Central memory CD8-positive, alpha-beta T cell (primary cell): Measurements from ENCODE around the gene CFAP46.

Experiments
- ATAC-seq: fragments of 150-1000 bp; cut with Tn5 transposase; replicated peaks from 2 replicates; pipeline ENCODE4 v1.10.0; 2022; ENCODE audit warnings: mild to moderate bottlenecking, moderate FRiP score, moderate number of reproducible peaks; ENCODE audit not compliant: poor library complexity, severe bottlenecking; ENCODE audit errors: extremely low read depth
- DNase-seq, 2 donors: peaks; one replicate each; pipeline ENCODE4 v3.0.0; 2021; ENCODE audit warnings: low spot score in 2 of 2
- H3K27ac Mint-ChIP-seq: one replicate; pipeline ENCODE4 v1.8.0; 2022; ENCODE audit warnings: low read depth, mild to moderate bottlenecking, moderate library complexity, mixed read lengths
- H3K27me3 Mint-ChIP-seq: one replicate; pipeline ENCODE4 v1.8.0; 2022; ENCODE audit warnings: mixed read lengths
- H3K36me3 Mint-ChIP-seq: one replicate; pipeline ENCODE4 v1.8.0; 2022; ENCODE audit warnings: mild to moderate bottlenecking, moderate library complexity, mixed read lengths; ENCODE audit not compliant: insufficient read depth
- H3K4me1 Mint-ChIP-seq: one replicate; pipeline ENCODE4 v1.8.0; 2022; ENCODE audit warnings: mixed read lengths
- H3K4me3 Mint-ChIP-seq: one replicate; pipeline ENCODE4 v1.8.0; 2022; ENCODE audit warnings: mild to moderate bottlenecking, moderate library complexity, mixed read lengths
- H3K9me3 Mint-ChIP-seq: one replicate; pipeline ENCODE4 v1.8.0; 2022; ENCODE audit warnings: mixed read lengths

Gene CFAP46

DNA sequence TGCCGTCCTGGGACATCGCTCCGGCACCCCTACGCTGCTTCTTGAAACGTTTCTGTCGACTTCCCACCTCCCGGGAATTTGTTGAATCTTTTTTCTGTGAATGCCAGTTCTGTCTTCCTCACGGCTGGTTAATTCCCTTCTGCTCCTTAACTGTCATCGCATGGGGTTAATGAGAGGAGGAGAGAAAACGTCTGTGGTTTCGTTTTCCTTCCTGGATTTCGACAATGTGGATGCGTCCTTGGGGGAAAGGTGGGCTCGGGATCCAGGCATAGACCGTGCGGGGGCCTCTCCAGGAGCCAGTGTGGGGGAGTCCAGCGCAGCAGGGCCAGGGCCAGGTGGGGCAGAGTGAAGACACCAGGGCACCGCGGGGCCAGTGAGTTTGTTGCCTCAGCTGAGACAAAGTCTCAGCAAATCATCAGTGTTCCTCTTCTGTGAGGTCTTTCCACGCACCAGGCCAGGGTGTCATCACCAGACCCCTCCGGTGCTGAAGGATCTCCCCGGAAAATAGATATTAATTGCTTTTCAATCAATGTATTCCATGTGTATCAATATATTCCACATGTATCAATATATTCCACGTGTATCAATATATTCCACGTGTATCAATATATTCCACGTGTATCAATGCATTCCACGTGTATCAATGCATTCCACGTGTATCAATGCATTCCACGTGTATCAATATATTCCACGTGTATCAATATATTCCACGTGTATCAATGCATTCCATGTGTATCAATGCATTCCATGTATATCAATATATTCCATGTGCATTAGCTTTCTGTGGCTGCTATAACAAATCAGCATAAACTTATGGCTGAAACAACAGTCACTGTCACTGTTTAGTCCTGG is 33.7 kb upstream of the CFAP46 start:
- Mint-ChIP-seq H3K36me3 (peaks cover 1% of the 10 kb centered on the region), H3K27ac (no peak overlapping the region), H3K4me1 (no peaks in the 10 kb centered on the region), H3K9me3 (no peaks in the 10 kb centered on the region), H3K4me3 (no peak overlapping the region), H3K27me3 (peaks cover 34% of the 10 kb centered on the region)
- ATAC-seq (no peak), DNase-seq (no peak)

DNA sequence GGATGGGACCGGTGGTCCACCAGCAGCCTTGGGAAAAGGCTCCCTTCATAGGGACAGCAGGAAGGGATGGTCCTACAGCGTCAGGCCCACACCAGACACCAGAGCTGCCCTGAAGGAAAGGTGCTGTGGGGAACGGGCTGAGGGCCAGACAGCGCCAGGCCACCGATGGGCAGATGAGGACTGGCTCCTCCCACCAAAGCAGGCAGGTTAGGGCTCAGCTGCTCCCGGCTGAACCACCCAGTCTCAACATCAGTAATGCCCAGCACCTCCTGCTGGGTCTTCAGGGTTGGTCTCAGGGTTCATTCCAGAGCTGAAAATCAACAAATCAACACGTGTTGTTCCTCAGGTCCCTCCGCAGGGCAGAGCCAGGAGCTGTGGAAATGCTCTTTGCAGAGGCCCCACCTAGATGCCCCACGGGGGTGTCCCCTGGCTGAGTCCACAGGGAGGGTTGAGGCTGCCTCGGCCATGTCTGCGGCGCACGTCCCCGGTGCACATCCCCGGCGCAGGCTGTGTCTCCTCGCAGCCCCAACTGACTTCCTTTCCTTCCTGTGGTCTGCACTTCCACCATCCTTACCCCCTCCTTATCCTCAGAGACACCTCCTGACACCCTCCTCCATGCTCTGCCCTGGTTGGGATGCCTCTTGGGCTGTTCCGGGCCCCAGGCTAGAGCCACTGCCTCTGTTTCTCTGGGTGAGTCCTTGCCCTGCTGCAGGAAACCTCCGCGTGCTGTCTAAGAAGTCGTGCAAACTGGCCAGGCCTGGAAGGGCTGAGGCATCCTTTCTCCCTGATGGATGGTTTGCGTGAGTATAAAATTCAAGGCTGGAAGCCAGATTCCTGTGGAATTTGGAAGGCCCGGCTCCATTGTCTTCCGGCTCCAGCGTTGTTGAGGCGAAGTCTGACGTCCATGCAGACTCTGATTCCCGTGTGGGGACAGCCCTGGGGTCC is 32.8 kb upstream of the CFAP46 start:
- peaks cover 35% of the 10 kb centered on the region for H3K27me3 Mint-ChIP-seq
- no peak overlapping the region for H3K27ac Mint-ChIP-seq
- DNase-seq: no peak
- no peaks in the 10 kb centered on the region for H3K9me3 Mint-ChIP-seq
- no peak overlapping the region for H3K4me3 Mint-ChIP-seq
- peaks cover 1% of the 10 kb centered on the region for H3K36me3 Mint-ChIP-seq
- no peaks in the 10 kb centered on the region for H3K4me1 Mint-ChIP-seq
- no peak for ATAC-seq

DNA sequence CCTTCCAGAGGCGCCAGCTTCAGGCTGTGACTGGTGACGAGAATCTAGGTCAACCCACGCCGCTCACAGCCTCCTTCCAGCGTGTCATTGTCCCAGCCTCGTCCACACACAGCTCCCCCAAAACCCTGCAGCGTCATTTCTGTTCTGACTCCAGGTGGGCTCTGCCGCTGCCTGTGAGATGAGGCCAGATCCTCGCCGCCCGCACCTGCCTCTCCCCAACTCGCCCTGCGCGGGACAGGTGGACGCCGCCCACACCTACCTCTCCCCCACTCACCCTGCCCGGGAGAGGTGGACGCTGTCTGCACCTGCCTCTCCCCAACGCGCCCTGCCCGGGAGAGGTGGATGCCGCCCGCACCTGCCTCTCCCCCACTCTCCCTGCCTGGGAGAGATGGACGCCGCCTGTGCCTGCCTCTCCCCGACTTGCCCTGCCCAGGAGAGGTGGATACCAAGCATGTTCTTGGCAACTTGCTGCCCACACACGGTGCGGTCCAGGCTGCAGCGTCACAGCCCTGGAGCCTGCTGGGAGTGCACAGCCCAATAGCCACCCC is 32.0 kb upstream of the CFAP46 start:
- peaks cover 35% of the 10 kb centered on the region for H3K27me3 Mint-ChIP-seq
- H3K36me3 Mint-ChIP-seq: peaks cover 1% of the 10 kb centered on the region
- no peak overlapping the region for H3K27ac Mint-ChIP-seq
- no peaks in the 10 kb centered on the region for H3K4me1 Mint-ChIP-seq
- no peak for DNase-seq
- no peak overlapping the region for H3K4me3 Mint-ChIP-seq
- ATAC-seq: no peak
- no peaks in the 10 kb centered on the region for H3K9me3 Mint-ChIP-seq

DNA sequence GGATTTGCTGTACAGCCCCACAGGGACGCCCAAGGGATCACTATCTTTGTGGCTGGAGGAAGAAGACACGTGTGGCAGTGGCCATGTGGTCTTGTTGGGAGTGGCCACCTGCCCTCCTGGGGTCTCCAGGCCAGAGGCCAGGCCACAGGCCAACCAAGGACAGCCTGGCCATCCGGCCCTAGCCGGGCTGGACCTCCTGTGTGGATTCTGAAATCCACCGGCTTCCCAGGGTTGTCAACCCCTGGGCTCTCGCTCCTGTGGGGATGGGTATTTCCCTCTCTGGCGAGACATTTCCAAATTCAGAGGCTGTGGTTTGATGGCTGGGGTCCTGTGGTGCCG is 31.5 kb upstream of the CFAP46 start:
- Mint-ChIP-seq H3K9me3 (no peaks in the 10 kb centered on the region), H3K36me3 (peaks cover 1% of the 10 kb centered on the region), H3K4me3 (no peak overlapping the region), H3K27me3 (peaks cover 35% of the 10 kb centered on the region), H3K4me1 (no peaks in the 10 kb centered on the region), H3K27ac (no peak overlapping the region)
- no peak for DNase-seq
- ATAC-seq: no peak

DNA sequence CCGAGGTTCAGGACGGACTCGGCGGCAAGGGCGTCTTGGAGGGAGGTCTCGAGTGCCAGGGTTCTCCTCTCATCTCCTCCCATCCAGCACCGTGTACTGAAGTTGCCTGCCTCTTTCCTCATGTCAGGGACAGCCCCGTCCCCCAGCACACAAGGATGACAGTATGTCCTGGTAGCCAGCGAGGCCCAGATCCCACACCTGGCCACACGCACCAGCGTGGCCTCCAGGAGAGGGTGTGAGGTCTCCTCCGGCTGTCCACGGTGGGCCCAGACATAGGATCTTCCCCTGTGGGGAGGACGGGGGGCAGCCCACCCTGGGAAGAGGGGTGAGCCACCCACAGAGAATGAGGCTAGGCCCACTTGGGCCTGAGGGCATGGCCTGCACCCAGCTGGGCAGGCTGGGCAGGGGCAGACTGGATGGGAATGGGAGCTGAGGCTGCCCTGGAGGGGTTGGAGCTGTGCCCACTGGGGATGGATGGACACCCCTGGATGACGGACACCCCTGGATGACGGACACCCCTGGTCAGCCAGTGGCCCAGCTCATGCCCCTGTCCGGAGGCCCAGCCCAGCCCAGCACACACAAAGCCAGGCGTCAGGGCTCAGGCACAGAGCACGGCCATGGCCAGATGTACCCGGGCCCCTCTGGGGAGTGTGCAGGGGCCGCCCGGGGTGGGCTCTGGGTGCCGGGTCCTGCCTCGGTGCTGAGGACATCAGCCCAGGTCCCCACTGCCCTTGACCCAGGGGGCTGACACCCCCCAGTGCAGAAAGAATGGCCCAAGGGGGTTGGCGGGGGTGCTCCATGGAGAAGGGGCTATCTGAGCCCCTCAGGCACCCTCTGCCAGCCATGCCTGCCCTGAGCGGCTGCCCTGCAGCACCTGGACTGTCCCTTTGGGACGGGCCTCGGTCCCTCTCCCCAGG is 30.9 kb upstream of the CFAP46 start:
- Mint-ChIP-seq H3K4me1 (no peaks in the 10 kb centered on the region), H3K36me3 (peaks cover 1% of the 10 kb centered on the region), H3K27me3 (peaks cover 35% of the 10 kb centered on the region), H3K27ac (no peak overlapping the region), H3K4me3 (no peak overlapping the region), H3K9me3 (no peaks in the 10 kb centered on the region)
- no peak for ATAC-seq
- DNase-seq: no peak

DNA sequence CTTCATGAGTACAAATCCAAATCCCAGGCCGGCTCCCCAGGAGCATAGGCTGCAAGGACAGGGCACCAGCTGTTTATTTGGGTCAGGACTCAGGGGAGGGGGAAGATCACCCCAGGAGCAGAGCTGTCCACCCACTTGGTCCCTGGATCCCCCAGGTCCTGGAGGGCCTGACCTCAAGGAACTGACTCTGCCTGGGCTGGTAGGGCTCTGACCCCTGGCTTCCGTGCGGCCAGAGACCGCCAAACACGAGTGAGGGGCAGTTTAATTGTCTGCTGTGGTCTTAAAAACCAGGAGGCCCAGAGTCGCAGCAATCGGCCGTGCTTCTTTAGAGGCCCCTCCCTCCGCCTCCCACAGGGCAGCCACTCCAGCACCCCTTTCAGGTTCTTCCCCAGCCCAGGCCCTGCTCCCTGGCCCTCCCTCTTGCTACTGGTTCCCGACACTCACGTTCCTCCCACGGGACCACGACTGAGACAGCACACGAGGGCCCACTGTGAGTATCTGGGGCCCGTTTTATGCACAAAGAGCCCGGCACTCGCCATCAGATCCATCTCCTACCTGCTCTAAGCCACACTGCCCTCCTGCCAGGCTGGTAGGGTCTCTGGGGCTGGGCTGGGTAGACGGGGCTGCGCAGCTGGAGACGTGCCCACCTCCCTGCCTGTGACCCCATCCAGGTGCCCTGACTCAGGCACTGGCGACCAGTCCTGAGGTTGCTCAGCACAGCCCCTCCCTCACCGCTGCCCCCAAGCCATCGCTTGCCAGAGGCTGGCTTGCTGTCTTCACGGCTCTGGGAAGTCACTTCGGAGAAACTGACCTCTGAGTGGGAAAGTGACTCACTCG is 30.0 kb upstream of the CFAP46 start:
- H3K4me3 Mint-ChIP-seq: no peak overlapping the region
- H3K9me3 Mint-ChIP-seq: no peaks in the 10 kb centered on the region
- H3K27ac Mint-ChIP-seq: no peak overlapping the region
- peaks cover 35% of the 10 kb centered on the region for H3K27me3 Mint-ChIP-seq
- ATAC-seq (no peak), DNase-seq (no peak)
- H3K36me3 Mint-ChIP-seq: peaks cover 1% of the 10 kb centered on the region
- H3K4me1 Mint-ChIP-seq: no peaks in the 10 kb centered on the region

DNA sequence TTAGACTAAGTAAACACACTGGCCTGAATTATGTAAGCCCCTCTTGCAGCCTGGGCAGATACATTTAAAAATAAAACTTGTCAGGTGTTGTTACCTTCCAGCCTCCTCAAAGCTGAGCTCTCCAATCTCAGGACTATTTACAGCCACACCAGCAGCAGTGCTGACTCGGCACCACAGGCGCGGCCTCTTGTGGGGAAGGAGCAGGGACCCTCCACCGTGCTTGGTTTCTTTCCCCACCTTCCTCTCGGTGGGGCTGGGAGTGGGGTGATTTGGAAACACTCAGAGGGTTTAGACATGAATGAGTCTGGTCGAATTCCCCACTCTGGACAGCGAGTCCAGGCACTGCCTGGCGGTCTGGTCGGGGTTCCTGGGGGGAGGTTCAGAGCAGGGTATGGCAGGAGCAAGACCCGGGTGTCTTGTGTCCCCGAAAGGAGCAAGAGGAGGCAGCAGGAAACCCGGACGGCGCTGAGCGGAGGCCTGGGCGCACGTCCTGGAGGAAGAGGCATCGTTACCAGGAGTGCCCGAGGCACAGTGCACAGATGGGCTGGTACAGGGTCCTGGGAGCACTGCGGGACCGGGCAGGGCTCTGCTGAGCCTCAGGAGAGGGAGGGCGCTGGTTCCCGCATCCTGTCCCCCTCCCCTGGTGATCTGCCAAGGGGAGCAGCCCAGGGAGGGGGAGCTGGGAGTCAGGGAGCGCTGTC is 29.2 kb upstream of the CFAP46 start:
- no peak for ATAC-seq
- no peak for DNase-seq
- Mint-ChIP-seq H3K27me3 (peaks cover 35% of the 10 kb centered on the region), H3K4me1 (no peaks in the 10 kb centered on the region), H3K4me3 (no peak overlapping the region), H3K36me3 (no peaks in the 10 kb centered on the region), H3K27ac (no peak overlapping the region), H3K9me3 (no peaks in the 10 kb centered on the region)

DNA sequence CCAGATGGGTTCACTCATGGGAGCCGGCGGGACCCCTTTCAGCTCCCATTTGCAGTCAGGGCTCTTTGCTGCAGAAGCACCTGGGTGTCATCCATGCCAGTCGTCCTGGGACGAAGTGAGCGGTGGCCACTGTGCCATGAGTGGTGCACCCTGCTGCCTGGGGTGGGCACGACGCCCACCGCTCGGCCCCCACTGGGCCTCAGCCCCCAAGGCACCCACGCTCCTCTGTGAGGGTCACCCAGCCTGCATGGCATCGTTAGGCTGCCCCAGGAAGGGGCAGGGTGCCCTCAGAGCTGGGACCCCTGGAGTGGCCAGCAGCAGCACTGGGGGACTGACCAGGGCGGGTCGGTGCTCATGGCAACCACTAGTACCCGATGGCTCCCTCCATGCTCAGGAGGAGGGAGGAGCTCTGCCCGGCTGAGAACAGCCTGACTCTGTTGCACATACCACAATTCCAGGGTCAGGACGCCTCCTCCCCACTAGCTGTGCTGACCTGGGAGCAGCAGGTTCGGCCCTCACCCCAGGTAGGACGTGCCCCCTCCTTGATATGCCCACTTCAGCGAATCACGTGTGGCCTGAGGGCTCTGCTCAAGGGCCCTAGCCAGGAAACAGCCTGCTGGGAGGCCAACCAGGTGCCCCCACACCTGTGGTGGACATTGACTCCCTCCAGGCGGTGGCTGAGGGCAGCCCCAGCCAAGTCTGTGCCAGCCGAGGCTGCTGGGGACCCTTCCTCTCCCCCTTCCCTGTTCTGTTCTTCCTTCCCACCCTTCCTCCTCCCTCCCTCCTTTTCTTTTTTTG is 28.5 kb upstream of the CFAP46 start:
- Mint-ChIP-seq H3K27me3 (peaks cover 34% of the 10 kb centered on the region), H3K36me3 (no peaks in the 10 kb centered on the region), H3K4me1 (no peaks in the 10 kb centered on the region), H3K27ac (no peak overlapping the region), H3K4me3 (no peak overlapping the region), H3K9me3 (no peaks in the 10 kb centered on the region)
- ATAC-seq (no peak), DNase-seq (no peak)

DNA sequence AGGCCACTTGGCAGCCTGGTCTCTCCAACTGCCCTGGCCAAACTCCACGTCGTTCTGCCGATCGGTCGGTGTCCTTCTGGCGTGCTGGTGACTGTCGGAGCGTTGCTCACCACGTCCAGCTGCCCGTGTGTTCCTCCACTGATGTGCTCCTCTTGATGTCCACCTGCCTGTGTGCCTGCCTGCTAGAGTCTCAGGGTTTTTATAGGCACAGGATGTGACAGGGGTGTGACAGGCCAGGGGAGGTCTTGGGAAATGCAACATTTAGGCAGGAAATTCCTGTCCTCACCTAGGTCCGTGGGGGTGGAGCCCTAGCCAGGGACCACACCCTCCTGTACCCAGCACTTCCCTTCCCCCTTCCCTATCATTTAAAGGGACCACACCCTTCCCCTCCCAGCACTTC is 25.2 kb upstream of the CFAP46 start:
- ATAC-seq: no peak
- peaks cover 10% of the 10 kb centered on the region for H3K4me1 Mint-ChIP-seq
- no peak for DNase-seq
- no peak overlapping the region for H3K27ac Mint-ChIP-seq
- no peak overlapping the region for H3K4me3 Mint-ChIP-seq
- H3K9me3 Mint-ChIP-seq: no peaks in the 10 kb centered on the region
- H3K36me3 Mint-ChIP-seq: no peaks in the 10 kb centered on the region
- peaks cover 26% of the 10 kb centered on the region for H3K27me3 Mint-ChIP-seq

DNA sequence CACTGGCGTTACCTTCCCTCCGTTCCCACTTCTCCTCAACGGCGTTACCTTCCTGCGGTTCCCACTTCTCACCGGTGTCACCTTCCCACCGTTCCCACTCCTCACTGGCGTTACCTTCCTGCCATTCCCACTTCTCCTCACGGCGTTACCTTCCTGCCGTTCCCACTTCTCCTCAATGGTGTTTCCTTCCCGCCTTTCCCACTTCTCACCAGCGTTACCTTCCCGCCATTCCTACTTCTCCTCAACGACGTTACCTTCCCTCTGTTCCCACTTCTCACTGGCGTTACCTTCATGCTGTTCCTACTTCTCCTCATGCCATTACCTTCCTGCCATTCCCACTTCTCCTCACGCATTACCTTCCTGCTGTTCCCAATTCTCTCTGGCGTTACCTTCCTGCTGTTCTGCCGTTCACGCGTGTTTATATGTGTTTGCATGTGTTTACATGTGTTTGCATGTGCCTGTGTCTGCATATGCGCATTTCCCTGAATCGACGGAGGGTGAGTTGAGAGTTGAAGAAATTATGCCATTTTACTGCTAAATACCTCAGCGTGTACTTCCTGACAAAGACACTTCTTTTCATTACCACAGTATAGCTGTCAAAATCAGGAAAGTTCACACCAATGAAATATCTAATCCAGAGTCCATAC is 23.2 kb upstream of the CFAP46 start:
- Mint-ChIP-seq H3K9me3 (no peaks in the 10 kb centered on the region), H3K27me3 (peaks cover 10% of the 10 kb centered on the region), H3K36me3 (peaks cover 5% of the 10 kb centered on the region), H3K4me1 (peaks cover 19% of the 10 kb centered on the region), H3K27ac (no peak overlapping the region), H3K4me3 (no peak overlapping the region)
- DNase-seq (no peak), ATAC-seq (no peak)
